Caco-2 (cell line): ENCODE measurements around the gene C6orf89. TPM values are rescaled to one million over a fixed set of nuclear protein-coding genes. Genes with fewer than 3 reads are reported as not detected.

Source experiments
- BruUV-seq: library from RNA; stranded (reverse); fragments of 400-500 nt; replicated peaks from 2 replicates; lab custom pipeline; 2021; lab: Mats Ljungman, UMichigan
- CTCF ChIA-PET: fragments of 300-600 bp; sonication (Branson Sonifier 250); formaldehyde crosslinking; loops from one replicate; lab custom pipeline; 2022; ENCODE audit warnings: antibody characterized with exemption; lab: Charles Lee
- POLR2A ChIA-PET: fragments of 300-600 bp; sonication (Branson Sonifier 250); formaldehyde crosslinking; loops from one replicate; lab custom pipeline; 2022; ENCODE audit warnings: antibody characterized with exemption; lab: Charles Lee
- DNase-seq, 2 experiments: peaks; one replicate each; pipeline versions ENCODE4 v3.0.0 to v3.0.0-alpha.2; 2020 to 2022
- H3K27me3 ChIP-seq: replicated peaks from 2 replicates; pipeline ENCODE4 v1.6.0; 2011; ENCODE audit warnings: low read length; ENCODE audit not compliant: control insufficient read depth, insufficient read depth
- H3K36me3 ChIP-seq: 2 replicates; pipeline ENCODE4 v1.5.1; 2011; ENCODE audit warnings: low read length; ENCODE audit not compliant: control insufficient read depth, insufficient read depth
- H3K4me1 ChIP-seq: fragments of 250-450 bp; sonication (Bioruptor Pico); 2 replicates; pipeline ENCODE4 v1.5.1; 2020; ENCODE audit warnings: mild to moderate bottlenecking
- H3K4me3 ChIP-seq: 2 replicates; pipeline ENCODE4 v1.5.1; 2011; ENCODE audit warnings: low read depth, mild to moderate bottlenecking, control low read depth, low read length
- H3K9me3 ChIP-seq: fragments of 250-450 bp; sonication (Bioruptor Pico); 2 replicates; pipeline ENCODE4 v1.5.1; 2020; ENCODE audit warnings: mild to moderate bottlenecking, moderate library complexity
- H3K27ac Mint-ChIP-seq: one replicate; pipeline ENCODE4 v1.8.0; 2022; ENCODE audit warnings: mixed read lengths; ENCODE audit not compliant: unreplicated experiment
- H3K27me3 Mint-ChIP-seq: one replicate; pipeline ENCODE4 v1.8.0; 2022; ENCODE audit warnings: mixed read lengths; ENCODE audit not compliant: insufficient read depth, unreplicated experiment
- H3K36me3 Mint-ChIP-seq: one replicate; pipeline ENCODE4 v1.8.0; 2022; ENCODE audit warnings: mild to moderate bottlenecking, mixed read lengths; ENCODE audit not compliant: insufficient read depth, unreplicated experiment
- H3K4me1 Mint-ChIP-seq: one replicate; pipeline ENCODE4 v1.8.0; 2022; ENCODE audit warnings: low read depth, mixed read lengths; ENCODE audit not compliant: unreplicated experiment
- H3K4me3 Mint-ChIP-seq: one replicate; pipeline ENCODE4 v1.8.0; 2022; ENCODE audit warnings: mild to moderate bottlenecking, moderate library complexity, mixed read lengths; ENCODE audit not compliant: unreplicated experiment
- H3K9me3 Mint-ChIP-seq: one replicate; pipeline ENCODE4 v1.8.0; 2022; ENCODE audit warnings: mixed read lengths; ENCODE audit not compliant: unreplicated experiment
- CTCF ChIP-seq, 2 experiments: fragments of 200-600 bp in 1 of 2; IDR thresholded peaks; 1 replicate in 1 of 2; 2 replicates in 1 of 2; pipeline versions ENCODE4 v1.5.1 to v1.8.0; 2011 to 2022; ENCODE audit warnings: antibody characterized with exemption in 1 of 2, control low read depth in 1 of 2, inconsistent platforms in 1 of 2, low read depth in 1 of 2, low read length in 1 of 2, mild to moderate bottlenecking in 1 of 2, moderate library complexity in 1 of 2; ENCODE audit not compliant: insufficient read depth in 1 of 2, severe bottlenecking in 1 of 2, unreplicated experiment in 1 of 2
- intact Hi-C: fragments of 100-400 bp; cut with micrococcal nuclease; formaldehyde crosslinking; loops from one replicate; pipeline ENCODE4 v1.10.0; 2022; ENCODE audit not compliant: unreplicated experiment
- total RNA-seq: library from RNA; stranded (reverse); gene quantifications from 2 replicates; pipeline ENCODE4 v1.2.3, GENCODE V29; 2022

Gene C6orf89
- total RNA-seq, 1 experiment from 2014 or later, result 24.4 TPM

DNA sequence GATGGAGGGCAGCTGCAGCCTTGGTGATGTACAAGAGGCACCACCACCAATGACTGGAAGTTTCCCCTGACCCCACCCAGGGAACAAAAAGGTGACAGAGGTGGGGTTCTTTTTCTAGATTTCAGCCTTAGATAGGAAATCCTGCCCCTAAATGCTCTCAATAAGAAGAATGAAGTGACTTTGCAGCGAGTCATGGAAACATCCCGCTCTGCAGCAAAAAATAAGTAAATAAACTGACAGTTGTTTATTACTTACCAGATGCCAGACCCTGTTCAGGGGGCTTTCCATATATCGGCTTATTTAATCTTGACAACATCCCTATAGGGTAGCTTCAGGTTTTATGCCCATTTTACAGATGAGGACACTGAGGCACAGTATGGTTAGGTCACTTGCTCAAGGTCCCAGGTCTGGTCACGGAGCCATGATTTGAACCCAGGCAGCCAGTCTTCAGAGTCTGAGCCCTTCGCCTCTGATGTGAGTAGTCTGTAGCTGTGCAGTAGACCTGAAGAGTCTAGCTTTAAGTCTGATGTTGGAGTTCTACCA is 19.2 kb downstream of the C6orf89 start:
- H3K36me3 Mint-ChIP-seq, result peaks cover 7% of the 10 kb centered on the region

DNA sequence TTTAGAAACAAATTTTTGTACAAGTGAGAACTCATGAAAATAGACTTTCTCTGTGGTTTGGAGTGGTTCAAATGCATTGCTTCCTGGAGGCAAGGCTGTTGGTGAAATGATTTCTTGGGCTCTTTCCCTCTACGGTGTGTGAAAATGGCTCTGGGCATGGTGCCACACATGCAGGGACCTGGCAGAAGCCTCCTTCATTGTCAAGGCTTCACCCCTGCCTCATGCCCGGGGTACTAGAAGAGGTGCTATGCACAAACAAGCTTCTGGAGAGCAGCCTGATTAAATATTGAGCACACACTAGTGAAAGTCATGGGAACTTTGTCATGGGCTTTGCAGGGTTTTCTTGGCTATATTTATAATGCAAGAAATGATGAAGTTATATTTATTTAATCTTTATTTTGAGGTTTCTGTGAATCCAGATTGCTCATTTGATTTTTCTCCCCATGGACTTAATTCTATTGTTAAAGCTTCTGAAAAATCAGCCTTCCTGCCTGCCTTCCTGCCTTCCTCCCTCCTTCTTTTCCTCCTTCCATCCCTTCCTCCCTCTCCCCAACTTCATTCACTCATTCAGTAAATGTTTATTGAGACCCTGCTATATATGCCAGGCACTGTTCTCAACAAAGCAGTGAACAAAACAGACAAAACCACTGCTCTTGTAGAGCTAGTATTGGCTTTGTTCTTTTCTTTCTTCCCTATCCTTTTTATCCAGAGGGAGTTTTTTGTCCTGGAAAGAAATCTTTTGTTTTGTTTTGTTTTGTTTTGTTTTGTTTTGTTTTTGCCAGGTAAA is 21.0 kb downstream of the C6orf89 start:
- POLR2A ChIA-PET, result no interaction called here
- CTCF ChIA-PET, result no interaction called here

More for the DNA sequence above, 19.2 kb downstream of the C6orf89 start:
- no TSS peak for BruUV-seq
- POLR2A ChIA-PET, result no interaction called here
- Mint-ChIP-seq H3K9me3 (no peaks in the 10 kb centered on the region), H3K4me3 (no peak overlapping the region), H3K4me1 (no peaks in the 10 kb centered on the region), H3K27ac (no peak overlapping the region), H3K27me3 (no peaks in the 10 kb centered on the region)
- intact Hi-C loops, result no loop called here
- no peak for TF ChIP-seq CTCF (IDR thresholded peaks at IDR 0.05; ENCODE audit: insufficient read depth in 1 of 2, low read depth in 1 of 2, low read length in 1 of 2, severe bottlenecking in 1 of 2, unreplicated experiment in 1 of 2)
- no peaks in the 10 kb centered on the region for H3K4me1 ChIP-seq
- no peaks in the 10 kb centered on the region for H3K9me3 ChIP-seq
- no peak overlapping the region for H3K4me3 ChIP-seq
- CTCF ChIA-PET, result no interaction called here
- no peak for DNase-seq
- no peaks in the 10 kb centered on the region for H3K27me3 ChIP-seq
- no peaks in the 10 kb centered on the region; the same call in 1 of the 2 replicates for H3K36me3 ChIP-seq

GRCh38 chr6:36907781-36908180 is 22.0 kb downstream of the C6orf89 start:
- Mint-ChIP-seq H3K36me3 (no peaks in the 10 kb centered on the region), H3K9me3 (no peaks in the 10 kb centered on the region), H3K27me3 (no peaks in the 10 kb centered on the region), H3K27ac (no peak overlapping the region), H3K4me3 (no peak overlapping the region), H3K4me1 (no peaks in the 10 kb centered on the region)
- TF ChIP-seq CTCF (IDR thresholded peaks at IDR 0.05; ENCODE audit: insufficient read depth in 1 of 2, low read depth in 1 of 2, low read length in 1 of 2, severe bottlenecking in 1 of 2, unreplicated experiment in 1 of 2), result no peak
- ChIA-PET CTCF (interaction anchor here (0.6 kb wide), 1 partner anchor 229 kb away, joined by 3 read pairs; no protein-coding TSS in a partner anchor), POLR2A (no interaction called here)
- no peaks in the 10 kb centered on the region; the same call in 1 of the 2 replicates for H3K36me3 ChIP-seq
- no TSS peak for BruUV-seq
- H3K4me3 ChIP-seq, result no peak overlapping the region
- no peaks in the 10 kb centered on the region for H3K9me3 ChIP-seq
- intact Hi-C loops, result no loop called here
- H3K27me3 ChIP-seq, result no peaks in the 10 kb centered on the region
- H3K4me1 ChIP-seq, result no peaks in the 10 kb centered on the region
- no peak for DNase-seq

More for the DNA sequence above, 21.0 kb downstream of the C6orf89 start:
- Mint-ChIP-seq H3K4me1 (no peaks in the 10 kb centered on the region), H3K4me3 (no peak overlapping the region), H3K9me3 (no peaks in the 10 kb centered on the region), H3K36me3 (peaks cover 7% of the 10 kb centered on the region), H3K27me3 (no peaks in the 10 kb centered on the region), H3K27ac (no peak overlapping the region)
- DNase-seq, result no peak
- Histone ChIP-seq H3K27me3 (no peaks in the 10 kb centered on the region), H3K4me3 (no peak overlapping the region), H3K36me3 (no peaks in the 10 kb centered on the region; the same call in 1 of the 2 replicates), H3K4me1 (no peaks in the 10 kb centered on the region), H3K9me3 (no peaks in the 10 kb centered on the region)
- intact Hi-C loops, result no loop called here
- no peak for TF ChIP-seq CTCF (IDR thresholded peaks at IDR 0.05; ENCODE audit: insufficient read depth in 1 of 2, low read depth in 1 of 2, low read length in 1 of 2, severe bottlenecking in 1 of 2, unreplicated experiment in 1 of 2)
- BruUV-seq, result no TSS peak
